HG03039 (cell line): Measurements from ENCODE around the gene EPHA4.
A peak's percentile ranks its signal among the peaks of the same experiment; 100 is the strongest.

Source experiments
- ATAC-seq: cut with Tn5 transposase; IDR thresholded peaks from one replicate; pipeline ENCODE4 v1.9.1; 2021; ENCODE audit warnings: mild to moderate bottlenecking, moderate library complexity; ENCODE audit not compliant: unreplicated experiment

The EPHA4 gene

DNA sequence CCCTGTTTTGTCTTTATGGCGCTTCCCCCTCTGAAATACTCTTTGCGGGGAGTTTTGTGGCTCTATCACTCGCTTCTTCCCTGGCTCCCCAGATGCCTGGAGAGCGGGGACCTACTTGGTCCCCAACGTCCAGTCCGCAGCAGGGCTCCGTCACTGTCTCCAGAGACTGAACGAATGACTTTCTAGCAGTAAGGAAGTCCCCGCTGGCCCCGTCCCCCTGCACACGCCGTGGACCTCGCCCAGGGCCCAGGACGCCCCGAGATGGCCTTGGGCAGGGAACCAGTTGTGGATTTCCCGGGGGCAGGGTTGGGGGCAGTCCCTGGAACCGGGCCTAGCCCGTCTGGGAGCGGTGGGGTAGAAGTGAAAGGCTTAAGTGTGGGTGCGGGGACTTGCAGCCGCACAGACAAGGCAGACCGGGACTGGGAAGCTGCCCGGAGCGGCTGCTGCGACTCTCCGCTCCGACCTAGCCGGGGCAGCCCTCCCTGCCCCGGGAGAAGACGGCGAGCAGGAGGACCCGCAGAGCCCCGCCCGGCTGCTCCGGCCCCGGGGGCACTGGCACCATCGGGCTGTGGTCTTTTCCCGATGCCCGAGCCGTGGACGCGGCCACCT lies 821 bp upstream of the EPHA4 start:
- peak; percentile 18 for ATAC-seq

DNA sequence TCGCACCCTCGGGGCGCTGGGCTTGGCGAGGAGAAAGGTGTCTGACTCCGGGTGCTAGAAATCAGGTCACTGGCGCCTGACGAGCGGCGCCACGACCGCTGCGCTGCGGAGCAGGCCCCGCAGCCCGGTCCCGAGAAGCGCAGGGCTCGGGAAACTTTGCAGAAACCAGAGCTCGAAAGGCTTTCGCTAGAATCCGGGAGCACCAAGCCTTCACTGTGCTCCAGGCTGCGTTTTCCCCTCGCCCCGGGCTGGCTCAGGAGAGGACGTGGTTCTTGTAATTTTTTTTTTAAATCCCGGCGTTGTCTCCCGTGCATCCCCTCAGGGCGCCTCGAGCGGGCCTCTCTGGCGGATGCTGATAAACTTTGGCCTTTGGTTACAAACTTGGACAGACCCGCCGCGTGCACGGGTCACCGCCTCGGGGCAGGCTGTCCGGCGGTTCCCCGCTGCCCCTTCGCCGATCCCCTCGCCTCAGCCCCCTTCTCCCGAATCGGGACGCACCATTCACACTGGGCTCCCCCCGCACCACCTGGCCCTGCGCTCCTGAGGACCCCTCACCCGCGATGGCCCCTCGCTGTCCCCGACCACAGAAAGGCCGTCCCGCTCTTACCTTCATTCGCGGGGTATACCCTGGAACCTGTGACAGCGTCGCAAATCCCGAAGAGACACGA lies 419 bp downstream of the EPHA4 start:
- ATAC-seq: peak; percentile 1

DNA sequence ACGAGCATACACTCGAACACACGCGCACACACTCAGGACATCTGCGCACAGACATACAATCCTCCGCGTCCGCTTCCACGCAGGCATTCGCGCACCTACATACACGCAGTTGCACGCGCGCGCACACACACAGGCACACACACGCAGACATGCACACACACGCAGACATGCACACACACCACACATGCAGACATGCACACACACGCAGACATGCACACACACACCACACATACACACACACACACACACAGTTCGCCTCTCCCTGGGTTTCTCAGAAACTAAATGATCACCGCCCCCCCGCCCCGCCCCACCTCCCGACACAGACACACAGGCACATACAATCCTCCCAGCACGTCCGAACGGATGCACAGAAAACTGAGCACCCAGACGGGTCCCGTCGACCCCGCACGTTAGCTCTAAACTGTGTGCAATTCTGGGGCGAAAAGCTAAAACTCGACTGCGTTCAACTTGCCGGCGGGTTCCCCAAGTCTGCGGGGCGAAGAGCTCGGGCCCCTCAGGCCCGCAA lies 1.0 kb downstream of the EPHA4 start:
- ATAC-seq: no peak

DNA sequence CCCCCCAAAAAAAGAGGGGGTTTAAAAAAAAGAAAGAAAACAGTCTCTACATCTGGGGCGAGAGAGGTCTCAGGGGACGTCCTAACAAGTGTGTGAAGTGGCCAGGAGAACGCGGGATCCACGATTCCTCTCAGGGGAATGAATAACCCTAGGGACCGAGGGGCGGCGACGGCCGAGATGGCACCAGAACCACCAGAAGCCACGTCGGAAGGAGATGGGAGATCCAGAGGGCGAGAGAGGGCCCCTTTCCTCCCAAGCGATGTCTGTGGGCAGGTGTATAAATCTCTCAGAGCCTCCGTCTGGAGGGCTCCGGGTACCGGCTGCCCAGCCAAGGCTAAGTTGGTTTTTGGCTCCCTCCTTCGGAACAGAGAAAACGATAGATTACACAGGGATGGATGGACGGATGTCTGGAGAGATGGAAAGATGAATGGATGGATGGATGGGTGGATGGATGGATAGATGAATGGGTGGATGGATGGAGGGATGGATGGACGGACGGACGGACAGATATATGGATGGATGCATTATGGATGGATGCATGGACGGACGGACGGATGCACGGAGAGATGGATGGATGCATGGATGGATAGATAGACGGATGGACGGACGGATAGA lies 1.7 kb downstream of the EPHA4 start:
- no peak for ATAC-seq

DNA sequence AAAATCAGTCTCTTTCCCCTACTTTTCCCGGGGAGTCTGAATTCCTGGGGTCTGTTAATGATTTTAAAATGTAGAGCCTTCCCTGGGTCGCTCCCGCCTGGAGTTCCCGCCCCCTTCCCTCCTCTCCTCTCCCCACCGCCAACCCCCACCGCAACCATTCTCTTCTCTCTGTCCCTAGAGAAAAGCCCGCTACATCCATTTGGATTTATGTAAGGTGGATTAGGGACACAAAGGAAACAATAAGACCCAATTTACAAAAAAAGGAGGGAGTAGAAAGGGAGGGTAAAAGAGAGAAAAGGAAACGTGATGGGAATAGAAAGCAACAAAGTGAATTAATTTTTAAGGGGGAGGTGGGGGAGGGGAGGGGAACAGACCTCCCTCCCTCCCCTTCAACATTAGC lies 2.2 kb downstream of the EPHA4 start:
- ATAC-seq: no peak

DNA sequence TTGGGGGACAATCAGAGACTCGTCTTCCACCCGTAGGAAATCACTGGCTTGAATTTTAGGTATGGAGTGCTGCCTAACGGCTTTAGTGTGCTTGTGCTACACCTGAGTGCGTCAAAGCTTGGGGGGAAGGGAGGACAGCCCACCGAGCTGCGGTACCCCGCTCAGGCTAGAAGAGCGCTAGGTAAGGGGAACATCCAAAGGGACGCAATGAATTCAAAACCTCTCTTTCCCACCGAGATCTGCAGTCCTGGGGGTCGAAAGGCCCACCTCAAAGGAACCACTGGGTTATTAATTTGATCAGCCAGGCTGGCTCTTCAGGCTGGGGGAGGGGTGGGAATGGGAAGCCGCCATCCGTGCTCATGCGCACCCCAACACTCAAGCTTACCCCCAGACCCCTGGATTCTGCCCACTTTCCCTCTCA lies 2.7 kb downstream of the EPHA4 start:
- ATAC-seq: no peak

DNA sequence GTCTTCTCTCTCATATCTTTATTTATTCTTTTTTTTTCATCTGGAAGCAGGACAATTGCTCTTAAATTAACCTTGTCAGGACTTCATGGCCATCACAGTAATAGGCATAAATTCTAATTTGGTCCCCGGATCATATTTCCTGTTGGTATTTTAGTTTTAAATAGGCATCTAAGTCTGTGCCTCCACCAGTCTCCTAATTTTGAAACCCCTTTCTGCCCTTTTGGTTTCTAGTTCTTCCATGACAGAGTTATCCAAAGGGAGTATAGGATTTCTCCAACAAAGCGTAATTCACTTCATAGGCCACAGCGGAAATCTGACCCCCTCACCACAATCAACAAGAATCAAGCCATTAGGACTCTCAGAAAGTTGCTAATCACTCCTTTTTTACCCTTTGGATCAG lies 3.8 kb downstream of the EPHA4 start:
- ATAC-seq: no peak

DNA sequence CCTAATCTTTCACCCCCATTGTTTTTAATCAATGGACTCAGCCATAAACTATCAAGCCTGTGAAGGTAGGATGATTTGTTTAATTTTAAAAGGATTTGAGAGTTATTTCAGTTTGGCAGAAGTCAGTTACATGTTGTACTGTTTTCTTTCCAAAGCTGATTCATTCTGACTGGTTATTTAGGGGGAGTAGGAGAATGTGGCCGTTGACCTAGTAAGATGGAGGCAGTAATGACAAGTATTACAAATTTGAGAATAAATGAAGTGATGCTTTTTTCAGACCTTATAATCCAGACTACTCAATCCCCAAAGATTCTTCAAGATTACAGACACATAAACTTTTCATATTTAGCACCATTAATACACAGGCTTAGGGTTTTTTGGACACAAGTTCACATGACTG lies 4.3 kb downstream of the EPHA4 start:
- no peak for ATAC-seq

DNA sequence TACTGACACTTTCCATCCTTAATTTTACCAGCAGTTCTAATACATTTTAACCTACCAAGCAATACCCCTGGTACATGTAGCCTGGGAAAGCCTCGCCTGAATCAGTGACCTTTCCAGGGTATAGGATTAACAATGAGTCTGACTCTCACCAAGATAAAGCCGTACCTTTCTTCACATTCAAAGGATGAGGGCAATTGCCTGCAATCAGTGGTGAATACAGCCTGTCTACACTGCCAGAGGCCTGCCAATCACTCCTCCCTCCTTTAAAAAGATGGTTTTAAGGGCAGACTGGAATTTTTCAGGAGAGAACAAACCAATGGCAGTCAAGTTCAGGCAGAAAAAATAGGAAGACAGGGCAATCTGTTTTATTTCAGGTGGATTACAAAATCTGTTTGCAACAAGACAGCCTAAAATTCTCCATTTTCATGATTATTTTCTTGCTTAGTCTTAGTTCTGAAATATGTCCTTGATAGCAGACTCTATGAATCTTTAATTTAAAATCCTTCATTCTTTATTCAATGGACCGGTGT lies 4.8 kb downstream of the EPHA4 start:
- no peak for ATAC-seq

DNA sequence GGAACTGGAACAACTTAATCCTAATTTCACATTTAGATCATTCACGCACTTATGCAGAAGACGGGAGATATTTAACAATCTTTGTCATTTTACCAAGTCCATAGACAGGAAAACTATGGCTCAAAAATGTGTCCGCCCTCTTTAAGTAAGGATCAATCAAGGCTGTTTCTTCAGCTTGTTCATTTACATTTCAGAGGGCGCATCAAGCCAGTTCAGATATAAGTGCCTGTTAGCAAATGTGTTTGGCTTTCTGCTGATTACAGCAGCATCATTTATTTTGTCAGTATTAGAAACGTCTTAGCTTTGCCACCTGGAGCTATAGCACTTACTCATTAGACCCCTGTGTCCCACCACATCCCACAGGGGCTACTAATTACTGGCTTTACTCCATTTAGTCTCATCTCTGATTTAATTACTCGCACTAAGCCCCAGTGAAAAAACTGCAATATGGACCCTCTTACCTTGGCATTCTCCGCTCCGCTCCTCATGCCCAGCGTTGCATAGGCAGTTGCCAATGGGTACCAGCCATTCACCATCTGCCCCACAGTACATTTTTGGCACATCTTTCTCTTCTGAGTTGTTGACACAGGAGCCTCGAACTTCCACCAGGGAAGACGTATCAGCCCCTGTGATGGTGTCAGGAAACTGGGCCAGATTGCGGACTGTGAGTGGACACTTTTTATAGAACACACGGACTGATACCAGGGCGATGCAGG lies 8.7 kb downstream of the EPHA4 start:
- ATAC-seq: no peak

DNA sequence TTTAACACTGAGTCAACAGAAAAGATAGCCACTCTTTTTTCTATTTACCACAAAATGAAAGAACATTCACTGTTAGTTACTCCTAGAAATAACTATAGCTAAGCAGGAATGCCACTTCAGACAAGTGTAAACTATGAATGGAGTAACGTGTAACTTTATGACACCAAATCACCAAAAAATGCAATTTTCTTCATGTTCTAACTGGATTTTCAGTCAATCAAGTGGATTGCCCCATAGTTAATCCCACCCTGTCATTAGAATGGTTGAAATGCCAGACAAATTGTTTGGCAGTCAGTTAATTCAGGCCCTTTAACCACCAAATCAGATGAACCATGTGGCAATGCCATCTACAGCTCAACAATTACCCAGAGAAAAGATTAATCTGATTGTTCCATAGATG lies 9.9 kb downstream of the EPHA4 start:
- no peak for ATAC-seq

DNA sequence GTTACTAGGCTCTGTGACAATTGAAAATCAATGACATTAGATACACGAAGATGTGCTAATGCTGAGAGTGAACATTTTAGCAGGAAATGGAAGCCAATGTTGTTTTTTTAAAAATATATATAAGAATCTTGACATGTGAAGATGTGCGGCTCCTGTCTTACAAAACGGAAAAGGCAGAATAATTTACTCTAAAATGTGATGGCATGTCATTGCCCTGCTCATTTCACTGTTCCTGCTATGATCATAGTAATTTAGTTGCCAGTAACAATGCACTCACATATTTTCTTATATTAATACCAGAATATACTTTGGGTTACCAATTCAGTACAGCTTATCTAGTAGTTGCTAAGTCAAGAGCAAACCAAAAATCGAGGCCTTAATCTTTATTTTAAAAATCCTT lies 10.3 kb downstream of the EPHA4 start:
- no peak for ATAC-seq

DNA sequence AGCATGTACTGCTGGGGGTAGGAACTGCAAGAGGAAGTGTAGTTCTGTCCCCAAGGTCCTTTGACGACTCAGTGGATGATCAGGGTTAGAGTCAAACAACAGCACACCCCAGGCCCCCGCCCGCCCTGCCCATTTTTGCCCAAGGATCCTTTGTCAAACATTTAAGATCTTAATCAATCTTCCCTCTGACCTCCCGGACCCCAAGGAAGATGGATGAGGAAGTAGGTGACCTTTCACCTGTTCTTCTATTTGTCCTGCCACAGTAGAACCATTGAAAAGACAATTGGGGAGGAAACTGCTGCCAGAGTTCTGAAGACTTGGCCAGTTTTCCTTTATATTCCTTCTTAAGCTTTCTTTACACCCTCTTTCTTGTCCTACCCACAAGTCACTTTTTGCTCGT lies 12.1 kb downstream of the EPHA4 start:
- ATAC-seq: no peak

DNA sequence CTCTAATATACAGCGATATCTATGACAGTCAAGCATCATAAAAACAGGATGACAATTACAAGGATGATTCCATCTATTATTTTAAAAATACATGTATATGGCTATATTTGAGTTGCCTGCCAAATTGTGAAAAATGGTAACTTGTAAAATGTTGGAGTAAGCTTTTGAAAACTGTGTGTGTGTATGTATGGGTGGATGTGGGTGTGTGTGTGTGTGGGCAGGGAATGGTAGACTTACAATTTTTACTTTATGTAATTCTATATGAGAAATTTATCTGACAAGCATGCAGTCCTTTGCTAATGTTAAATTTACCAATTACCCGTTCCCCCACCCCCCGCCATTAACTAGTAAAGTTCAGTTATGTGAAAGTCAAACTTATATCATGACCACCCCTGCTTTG lies 14.0 kb downstream of the EPHA4 start:
- no peak for ATAC-seq

DNA sequence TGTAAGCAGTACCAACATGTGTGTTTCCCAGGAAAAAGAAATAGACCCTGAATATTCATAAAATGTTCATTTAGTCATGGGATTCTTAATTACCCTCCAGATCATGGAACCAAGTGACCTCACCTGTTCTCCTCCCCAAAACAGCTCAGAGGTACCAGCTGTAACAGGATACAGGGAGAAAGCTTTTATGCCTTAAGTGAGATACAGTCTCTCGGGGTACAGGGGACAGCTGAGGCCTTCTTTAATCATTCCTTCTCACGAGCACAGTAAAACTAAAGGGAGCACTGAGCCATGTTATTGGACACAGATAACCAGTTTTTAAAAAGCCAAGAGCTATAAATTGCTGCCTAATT lies 16.6 kb downstream of the EPHA4 start:
- peak; percentile 40 for ATAC-seq

DNA sequence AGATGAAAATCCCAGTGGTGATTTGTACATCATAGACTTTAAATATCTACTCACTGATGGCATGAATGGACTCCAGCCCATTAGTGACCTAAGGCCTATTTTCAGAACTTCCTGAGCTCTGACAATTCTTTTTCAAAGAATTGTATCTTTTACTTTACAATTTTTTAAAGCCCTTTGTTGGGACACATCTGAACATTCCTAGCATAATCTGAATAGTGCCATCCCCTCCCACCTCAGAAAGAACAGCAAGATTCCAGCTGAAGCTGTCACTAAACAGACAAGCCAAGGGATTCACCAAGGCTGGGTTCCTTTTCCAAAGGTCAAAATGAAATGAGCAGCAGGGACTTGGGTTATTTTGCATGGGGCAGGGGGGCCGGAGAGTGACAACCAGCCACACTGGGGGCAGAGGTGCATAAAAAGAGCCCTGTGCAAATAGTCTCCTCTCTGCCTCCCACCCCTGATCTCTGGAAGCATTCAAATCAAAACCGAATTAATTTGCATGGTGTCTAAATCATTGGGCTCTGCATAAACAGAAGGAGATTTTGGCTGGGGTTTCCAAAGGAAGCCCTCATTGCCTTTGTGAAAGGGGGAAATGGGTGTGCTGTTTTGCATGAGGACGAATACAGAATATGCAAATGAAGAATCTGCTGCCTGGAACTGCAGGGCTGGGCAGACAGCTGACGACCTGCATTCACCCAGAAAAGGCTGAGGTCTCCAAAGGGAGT lies 17.2 kb downstream of the EPHA4 start:
- peak; percentile 99 for ATAC-seq

DNA sequence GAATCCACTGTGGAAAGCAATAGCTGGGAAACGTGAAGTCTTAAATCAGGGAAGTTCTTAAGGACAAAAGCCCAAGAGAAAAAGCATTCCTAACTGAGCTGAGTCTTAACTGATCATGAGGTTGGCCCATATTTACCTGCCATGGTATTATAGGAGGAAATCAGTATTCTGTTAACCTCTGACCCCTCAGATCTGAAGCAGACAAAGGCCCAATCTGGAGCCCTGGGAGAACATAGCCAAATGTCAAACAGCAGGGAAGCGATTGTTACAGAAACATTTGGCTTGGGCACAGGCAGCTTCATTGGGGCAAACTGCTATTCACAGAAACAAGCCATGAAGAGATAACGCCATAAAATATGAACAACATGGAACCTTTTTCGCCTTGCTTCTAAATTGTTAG lies 18.8 kb downstream of the EPHA4 start:
- no peak for ATAC-seq

DNA sequence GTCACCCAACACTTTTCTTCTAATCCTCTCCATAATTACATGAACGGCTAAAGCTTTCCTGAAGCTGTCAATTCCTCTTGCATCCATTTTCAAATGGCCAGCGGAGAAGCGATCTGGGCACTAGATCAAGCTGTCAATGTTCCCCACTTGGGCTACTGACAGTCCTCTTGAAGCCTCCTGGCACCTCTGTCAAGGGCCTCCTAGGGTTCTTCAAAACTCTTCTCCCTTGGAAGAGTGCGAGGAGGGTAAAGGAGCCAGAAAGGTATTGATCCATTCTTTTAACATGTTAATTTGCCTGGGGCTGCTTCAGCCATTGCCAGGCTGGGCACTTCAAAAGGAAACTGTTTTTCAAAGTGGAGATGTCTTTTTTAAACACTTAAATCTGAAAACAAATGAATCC lies 19.8 kb downstream of the EPHA4 start:
- no peak for ATAC-seq

DNA sequence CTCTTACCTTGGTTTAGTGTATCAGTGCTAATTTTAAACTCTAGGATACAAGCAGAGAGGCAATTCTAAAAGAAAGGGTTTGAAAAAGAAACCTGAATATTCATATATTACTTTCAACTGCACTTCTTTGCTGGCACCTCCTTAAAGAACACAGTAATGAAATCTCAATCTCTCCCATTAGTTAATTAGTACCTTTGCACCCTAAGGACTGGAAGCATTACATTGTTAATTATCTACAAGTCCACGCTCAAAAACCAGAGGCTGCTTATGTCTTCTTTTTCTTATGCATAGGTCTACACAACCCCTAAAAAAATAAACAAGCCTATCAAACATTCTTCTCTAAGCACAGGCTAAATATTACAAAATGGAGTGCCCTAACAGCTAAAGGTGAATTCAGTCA lies 20.2 kb downstream of the EPHA4 start:
- no peak for ATAC-seq

DNA sequence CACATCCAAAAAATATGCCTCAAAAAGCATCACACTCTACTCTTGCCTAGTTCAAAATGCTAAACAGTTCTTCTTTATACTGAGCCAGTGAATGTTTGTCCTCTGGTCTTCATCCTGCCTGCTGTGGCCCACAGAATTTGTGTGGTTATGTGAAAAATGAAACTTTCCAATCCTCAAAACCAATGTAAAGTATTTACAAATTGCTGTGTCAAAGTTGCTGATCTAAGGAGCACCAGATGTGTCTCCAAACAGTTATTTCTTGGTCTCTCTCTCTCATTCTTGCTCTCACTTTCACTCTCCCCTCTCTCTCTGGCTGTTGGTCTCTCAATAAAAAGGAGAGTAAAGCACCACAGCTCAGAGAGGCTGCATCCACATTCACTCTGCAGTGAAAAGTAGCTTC lies 23.0 kb downstream of the EPHA4 start:
- ATAC-seq: peak; percentile 72
